Adrenal gland (tissue), 12 donors: ENCODE data around the gene IL4R. TPM values are rescaled to one million over a fixed set of nuclear protein-coding genes. Genes with fewer than 3 reads are reported as not detected.

Experiments used
- DNase-seq, 7 donors: peaks; one replicate each; pipeline ENCODE4 v3.0.0-alpha.2; 2019 to 2020
- H3K27ac ChIP-seq, 5 donors: fragments of 200-600 bp; sonication (generic) in 4 of 5; 1 replicate in 3 of 5; 2 replicates in 2 of 5; pipeline versions ENCODE4 v1.5.1 to v1.8.0; 2016 to 2020; ENCODE audit warnings: mild to moderate bottlenecking in 1 of 5
- H3K27me3 ChIP-seq: fragments of 200-600 bp; 2 replicates; pipeline ENCODE4 v1.8.0; 2021
- H3K36me3 ChIP-seq, 2 donors: fragments of 200-600 bp; replicated peaks in 1 of 2; 1 replicate in 1 of 2; 2 replicates in 1 of 2; pipeline versions ENCODE4 v1.5.1 to v1.8.0; 2018 to 2022
- H3K4me1 ChIP-seq, 2 donors: fragments of 200-600 bp; replicated peaks in 1 of 2; 1 replicate in 1 of 2; 2 replicates in 1 of 2; pipeline versions ENCODE4 v1.5.1 to v1.8.0; 2018 to 2021
- H3K4me3 ChIP-seq, 4 donors: fragments of 200-600 bp; sonication (generic) in 3 of 4; one replicate each; pipeline ENCODE4 v1.5.1; 2016 to 2018
- H3K9me3 ChIP-seq, 3 donors: fragments of 200-600 bp; sonication (generic) in 1 of 3; replicated peaks in 1 of 3; 1 replicate in 2 of 3; 2 replicates in 1 of 3; pipeline versions ENCODE4 v1.5.1 to v1.8.0; 2016 to 2021
- POLR2A ChIP-seq, 2 donors: fragments of 450-650 bp; IDR thresholded peaks; one replicate each; pipeline ENCODE4 v1.6.1; 2017; ENCODE audit warnings: antibody characterized with exemption in 2 of 2, mild to moderate bottlenecking in 2 of 2, moderate library complexity in 1 of 2
- WGBS, 4 donors: extraction: QIAGEN DNeasy Blood & Tissue Kit in 2 of 4; methylation state at CpG; one replicate each; pipeline versions ENCODE4 v1.1.5 to v1.1.7; 2013 to 2017; 5-methylcytosine and 5-hydroxymethylcytosine counted together
- intact Hi-C, 2 donors: fragments of 100-400 bp; cut with DNase I; formaldehyde crosslinking; loops; one replicate each; pipeline versions ENCODE4 v1.14.1 to v1.15.0; 2022 to 2023
- polyA plus RNA-seq, 3 donors: library from polyadenylated mRNA; stranded (reverse); fragments of 200-250 nt in 2 of 3; fragments of 350-450 nt in 1 of 3; fragmentation: Illumina TruSeq in 1 of 3; extraction: RNeasy Lipid Tissue Mini Kit (QIAGEN cat#74804) in 1 of 3; gene quantifications; one replicate each; pipeline ENCODE4 v1.2.3, GENCODE V29; 2013 to 2014
- total RNA-seq, 9 donors: library from RNA; depleted of rRNA in 4 of 9; stranded (reverse); fragments of >200 nt in 4 of 9; fragments of 120-200 nt in 1 of 9; fragmentation: NEBNext Ultra II Directional in 1 of 9; extraction: Animal tissue kit (Norgen Biotek cat#: 25700) in 1 of 9; gene quantifications; one replicate each; pipeline versions ENCODE4 v1.1.0 to v1.2.4, GENCODE V29; 2013 to 2023
- TF ChIP-seq, protein P1 (sequence below), 6 experiments: fragments of 450-650 bp in 4 of 6; fragments of 200-600 bp in 2 of 6; sonication (generic) in 1 of 6; IDR thresholded peaks; 1 replicate in 5 of 6; 2 replicates in 1 of 6; pipeline versions ENCODE4 v1.5.1 to v1.8.0; 2016 to 2021; ENCODE audit warnings: antibody characterized with exemption in 6 of 6, mild to moderate bottlenecking in 2 of 6, moderate library complexity in 1 of 6
- donor health status: healthy with polysubstance abuse.
- donor health status: Bipolar disorder and iron deficiency.
- donor health status: DM: yes; HTN: yes; CAD: no.
- donor health status: DM: no; HTN: no; CAD: no.
- donor health status: DM: no; HTN: no; CAD: no.
- donor health status: DM: yes; HTN: yes; CAD: no.

IL4R gene
- total and polyA plus RNA-seq, 12 donors, result 3.1 to 142 (median 50.0) TPM

DNA sequence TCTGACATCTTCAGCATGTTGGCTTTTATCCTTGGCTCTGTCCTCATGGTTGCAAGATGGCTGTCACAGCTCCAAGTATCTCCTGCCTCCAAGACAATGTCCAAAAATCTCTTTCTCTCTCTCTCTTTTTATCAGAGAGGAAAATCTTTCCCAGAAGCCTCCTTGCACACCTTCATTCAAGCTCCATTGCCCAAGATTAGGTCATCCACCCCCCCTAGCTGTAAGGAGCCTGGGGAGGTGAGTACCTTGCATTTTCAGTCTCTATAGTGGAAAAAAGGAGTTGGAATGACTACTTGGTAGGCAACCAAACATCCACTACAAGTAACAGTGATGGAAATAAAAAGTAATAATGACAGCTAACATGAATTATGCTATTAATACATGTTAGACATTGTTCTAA is 23.2 kb upstream of the IL4R start:
- no peak overlapping the region for H3K27ac ChIP-seq
- H3K27me3 ChIP-seq, result no peaks in the 10 kb centered on the region
- DNase-seq, result no peak
- H3K4me3 ChIP-seq, result no peak overlapping the region
- intact Hi-C loops, result no loop called here
- TF ChIP-seq, protein P1, sequence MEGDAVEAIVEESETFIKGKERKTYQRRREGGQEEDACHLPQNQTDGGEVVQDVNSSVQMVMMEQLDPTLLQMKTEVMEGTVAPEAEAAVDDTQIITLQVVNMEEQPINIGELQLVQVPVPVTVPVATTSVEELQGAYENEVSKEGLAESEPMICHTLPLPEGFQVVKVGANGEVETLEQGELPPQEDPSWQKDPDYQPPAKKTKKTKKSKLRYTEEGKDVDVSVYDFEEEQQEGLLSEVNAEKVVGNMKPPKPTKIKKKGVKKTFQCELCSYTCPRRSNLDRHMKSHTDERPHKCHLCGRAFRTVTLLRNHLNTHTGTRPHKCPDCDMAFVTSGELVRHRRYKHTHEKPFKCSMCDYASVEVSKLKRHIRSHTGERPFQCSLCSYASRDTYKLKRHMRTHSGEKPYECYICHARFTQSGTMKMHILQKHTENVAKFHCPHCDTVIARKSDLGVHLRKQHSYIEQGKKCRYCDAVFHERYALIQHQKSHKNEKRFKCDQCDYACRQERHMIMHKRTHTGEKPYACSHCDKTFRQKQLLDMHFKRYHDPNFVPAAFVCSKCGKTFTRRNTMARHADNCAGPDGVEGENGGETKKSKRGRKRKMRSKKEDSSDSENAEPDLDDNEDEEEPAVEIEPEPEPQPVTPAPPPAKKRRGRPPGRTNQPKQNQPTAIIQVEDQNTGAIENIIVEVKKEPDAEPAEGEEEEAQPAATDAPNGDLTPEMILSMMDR (IDR thresholded peaks at IDR 0.05), result no peak
- TF ChIP-seq POLR2A (IDR thresholded peaks at IDR 0.05), result no peak
- peaks cover 0 to 4% of the 10 kb centered on the region in 2 donors for H3K4me1 ChIP-seq
- H3K9me3 ChIP-seq, result no peaks in the 10 kb centered on the region
- no peaks in the 10 kb centered on the region for H3K36me3 ChIP-seq

- 38 to 57% (median 50%) methylated on average over 5 of the region's 5 CpGs for WGBS, 4 donors
These were observed 22.7 kb upstream of the IL4R start for GRCh38 chr16:27291106-27291505.

DNA sequence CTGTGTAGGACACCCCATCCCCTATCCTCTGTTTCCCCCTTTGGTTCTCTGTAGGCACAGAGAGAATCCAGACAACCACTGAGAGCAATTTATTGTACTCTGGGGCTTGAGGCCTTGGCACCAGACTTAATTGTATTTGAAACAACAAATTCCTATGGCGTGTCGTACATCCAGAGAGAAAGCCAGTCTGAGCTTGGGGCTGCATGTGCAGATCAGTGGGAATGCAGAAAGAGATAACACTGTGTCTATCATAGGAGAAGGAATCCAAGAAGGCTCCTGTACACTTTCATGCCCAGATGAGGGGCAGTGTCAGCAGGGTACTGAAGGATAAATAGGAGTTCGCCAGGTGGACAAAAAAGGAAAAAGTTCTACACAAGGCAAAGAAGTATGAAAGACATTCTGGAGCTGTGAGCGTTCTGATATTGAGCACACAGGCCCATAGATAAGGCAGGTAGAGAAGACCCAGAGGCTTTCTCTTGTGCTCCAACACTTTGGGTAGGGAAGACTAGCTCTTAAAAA is 22.0 kb upstream of the IL4R start:
- TF ChIP-seq, protein P1 (IDR thresholded peaks at IDR 0.05), result no peak
- TF ChIP-seq POLR2A (IDR thresholded peaks at IDR 0.05), result no peak
- DNase-seq, result no peak
- 93 to 97% (median 97%) methylated on average over 4 of the region's 4 CpGs for WGBS, 4 donors
- no peaks in the 10 kb centered on the region for H3K4me1 ChIP-seq
- no peaks in the 10 kb centered on the region for H3K36me3 ChIP-seq
- no peaks in the 10 kb centered on the region for H3K27me3 ChIP-seq
- intact Hi-C loops, result no loop called here
- H3K4me3 ChIP-seq, result no peak overlapping the region
- no peak overlapping the region for H3K27ac ChIP-seq
- H3K9me3 ChIP-seq, result no peaks in the 10 kb centered on the region

More at GRCh38 chr16:27291106-27291505, 22.7 kb upstream of the IL4R start:
- no peak overlapping the region for H3K4me3 ChIP-seq
- intact Hi-C loops, result no loop called here
- TF ChIP-seq POLR2A (IDR thresholded peaks at IDR 0.05), result no peak
- TF ChIP-seq, protein P1 (IDR thresholded peaks at IDR 0.05), result no peak
- H3K27me3 ChIP-seq, result no peaks in the 10 kb centered on the region
- DNase-seq, result peak in 1 of 7 donors; percentile 39
- no peaks in the 10 kb centered on the region for H3K9me3 ChIP-seq
- H3K27ac ChIP-seq, result no peak overlapping the region
- H3K36me3 ChIP-seq, result no peaks in the 10 kb centered on the region
- peaks cover 0 to 3% of the 10 kb centered on the region in 2 donors for H3K4me1 ChIP-seq

DNA sequence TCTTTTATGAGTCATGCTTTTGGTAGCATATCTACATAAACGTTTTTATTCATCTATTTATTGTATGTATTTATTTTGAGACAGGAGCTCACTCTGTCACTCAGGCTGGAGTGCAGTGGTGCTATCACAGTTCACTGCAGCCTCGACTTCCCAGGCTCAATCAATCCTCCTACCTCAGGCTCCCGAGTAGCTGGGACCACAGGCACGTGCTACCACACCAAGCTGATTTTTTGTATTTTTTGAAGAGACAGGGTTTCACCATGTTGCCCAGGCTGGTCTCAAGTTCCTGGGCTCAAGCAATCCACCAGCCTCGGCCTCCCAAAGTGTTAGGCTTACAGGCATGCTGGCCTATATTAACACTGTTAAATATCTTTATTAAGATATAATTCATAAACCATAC is 20.4 kb upstream of the IL4R start:
- intact Hi-C loops, result no loop called here
- DNase-seq, result no peak
- TF ChIP-seq POLR2A (IDR thresholded peaks at IDR 0.05), result no peak
- TF ChIP-seq, protein P1 (IDR thresholded peaks at IDR 0.05), result no peak
- Histone ChIP-seq H3K9me3 (no peaks in the 10 kb centered on the region), H3K27me3 (no peaks in the 10 kb centered on the region), H3K4me1 (no peaks in the 10 kb centered on the region), H3K36me3 (no peaks in the 10 kb centered on the region), H3K27ac (no peak overlapping the region), H3K4me3 (no peak overlapping the region)
- WGBS, 4 donors, result 64 to 69% (median 67%) methylated on average over 5 of the region's 5 CpGs
